ENCODE data around the gene PCDHA2. TPM values are rescaled to one million over a fixed set of nuclear protein-coding genes. Genes with fewer than 3 reads are reported as not detected.
A peak's percentile ranks its signal among the peaks of the same experiment; 100 is the strongest.

Gene PCDHA2
- total and polyA plus RNA-seq, 2 of the 13 experiments (the other 11 are each of a cell fraction or from before 2014, with no cell fraction given), result not detected

- H3K9ac ChIP-seq (ENCODE audit: insufficient read depth, low read depth, low read length), result peak within 1 kb of the TSS; percentile 36; the same call in 1 of the 2 replicates
- peak within 1 kb of the TSS; percentile 78 for H3K4me2 ChIP-seq (ENCODE audit: low read depth, low read length)
- H3K36me3 ChIP-seq (replicated peaks in 1 of 2; ENCODE audit: control insufficient read depth in 1 of 2, insufficient read depth in 2 of 2, low read length in 2 of 2), result no peaks in the 10 kb centered on the region
- no peaks in the 10 kb centered on the region for H3K4me1 ChIP-seq (ENCODE audit: insufficient read depth, low read length)
- BruUV-seq (replicated peaks), result no TSS peak
- ChIA-PET POLR2A (no interaction called here), CTCF (ENCODE audit: low intra/inter-chr PET ratio, low total read pairs) (no interaction called here)
- DNase-seq (ENCODE audit: low spot score) (peak; percentile 32), ATAC-seq (peak; percentile 54), FAIRE-seq (peak; percentile 47)
- 19% methylated on average over 8 of the region's 8 CpGs for WGBS (ENCODE audit: low lambda C conversion rate)
- no peaks in the 10 kb centered on the region for H3K27me3 ChIP-seq (ENCODE audit: control insufficient read depth in 1 of 2, insufficient read depth in 2 of 2, low read length in 2 of 2)
- peak within 1 kb of the TSS; percentile 62 to 68 (median 68) for H3K4me3 ChIP-seq (replicated peaks in 1 of 3; ENCODE audit: insufficient read depth in 1 of 3, low read depth in 2 of 3, low read length in 3 of 3)
- in situ Hi-C loops (cut with HindIII; ENCODE audit: extremely low pct_ligation_motif_present, low pct_unique_long_range_greater_than_20kb) (no loop called here), intact Hi-C loops (cut with micrococcal nuclease; ENCODE audit: unreplicated experiment) (no loop called here)
- H3K9me3 ChIP-seq (ENCODE audit: low read length), result no peaks in the 10 kb centered on the region
- no peaks in the 10 kb centered on the region for H3K79me2 ChIP-seq (ENCODE audit: insufficient read depth, low read length)
- no peak within 1 kb of the TSS for H3K27ac ChIP-seq (ENCODE audit: extremely low read length, insufficient read depth, low read length)
- H2AFZ ChIP-seq (ENCODE audit: low read length), result peak within 1 kb of the TSS; percentile 42
- no peaks in the 10 kb centered on the region for H4K20me1 ChIP-seq (ENCODE audit: insufficient read depth, low read length)
- TF ChIP-seq SRSF1 (optimal IDR thresholded peaks at IDR 0.05; ENCODE audit: low read depth, low read length) (no peak), ZBTB49 (CRISPR knock-in tag; IDR thresholded peaks at IDR 0.05; ENCODE audit: borderline replicate concordance) (no peak), ZNF749 (CRISPR knock-in tag; IDR thresholded peaks at IDR 0.05; ENCODE audit: borderline replicate concordance) (no peak), ZSCAN30 (CRISPR knock-in tag; IDR thresholded peaks at IDR 0.05) (no peak), YEATS2 (CRISPR knock-in tag; IDR thresholded peaks at IDR 0.05; ENCODE audit: borderline replicate concordance) (no peak), IRX3 (CRISPR knock-in tag; IDR thresholded peaks at IDR 0.05; ENCODE audit: borderline replicate concordance, low read depth) (no peak), XRCC5 (optimal IDR thresholded peaks at IDR 0.05; ENCODE audit: low read length) (no peak), MAX (IDR thresholded peaks at IDR 0.05) (no peak), ZNF367 (CRISPR knock-in tag; IDR thresholded peaks at IDR 0.05; ENCODE audit: borderline replicate concordance) (no peak), THAP8 (CRISPR knock-in tag; IDR thresholded peaks at IDR 0.05; ENCODE audit: borderline replicate concordance) (no peak), ZNF615 (CRISPR knock-in tag; IDR thresholded peaks at IDR 0.05; ENCODE audit: borderline replicate concordance) (no peak), KDM5A (IDR thresholded peaks at IDR 0.05; ENCODE audit: borderline replicate concordance, low read length) (no peak), RFX3 (CRISPR knock-in tag; IDR thresholded peaks at IDR 0.05) (no peak), ZNF326 (CRISPR knock-in tag; IDR thresholded peaks at IDR 0.05; ENCODE audit: borderline replicate concordance) (no peak), PHF21A (CRISPR knock-in tag; IDR thresholded peaks at IDR 0.05) (no peak), GABPA (IDR thresholded peaks at IDR 0.05; ENCODE audit: low read depth, low read length) (no peak), GABPA (CRISPR knock-in tag; IDR thresholded peaks at IDR 0.05; ENCODE audit: low read depth) (peak; percentile 23; the same call in 1 of the 2 replicates), CEBPG (CRISPR knock-in tag; IDR thresholded peaks at IDR 0.05) (peak; percentile 51; the same call in 1 of the 2 replicates)
- TF ChIP-seq, protein P1, sequence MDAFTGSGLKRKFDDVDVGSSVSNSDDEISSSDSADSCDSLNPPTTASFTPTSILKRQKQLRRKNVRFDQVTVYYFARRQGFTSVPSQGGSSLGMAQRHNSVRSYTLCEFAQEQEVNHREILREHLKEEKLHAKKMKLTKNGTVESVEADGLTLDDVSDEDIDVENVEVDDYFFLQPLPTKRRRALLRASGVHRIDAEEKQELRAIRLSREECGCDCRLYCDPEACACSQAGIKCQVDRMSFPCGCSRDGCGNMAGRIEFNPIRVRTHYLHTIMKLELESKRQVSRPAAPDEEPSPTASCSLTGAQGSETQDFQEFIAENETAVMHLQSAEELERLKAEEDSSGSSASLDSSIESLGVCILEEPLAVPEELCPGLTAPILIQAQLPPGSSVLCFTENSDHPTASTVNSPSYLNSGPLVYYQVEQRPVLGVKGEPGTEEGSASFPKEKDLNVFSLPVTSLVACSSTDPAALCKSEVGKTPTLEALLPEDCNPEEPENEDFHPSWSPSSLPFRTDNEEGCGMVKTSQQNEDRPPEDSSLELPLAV (CRISPR knock-in tag; conservative IDR thresholded peaks at IDR 0.05; ENCODE audit: low read depth), result no peak
Measured at GRCh38 chr5:140833993-140834392, 39.3 kb downstream of the PCDHA2 start, which contains the start of gene PCDHA7. Gene PCDHA7, plus strand, starts transcription at chr5:140834269. Its CDS starts 115 bp downstream, at chr5:140834384.
